Fibroblast of lung (primary cell): ENCODE results near the gene ASTL. TPM values are rescaled to one million over a fixed set of nuclear protein-coding genes. Genes with fewer than 3 reads are reported as not detected.

Source experiments
- DNase-seq, 2 donors: peaks; one replicate each; pipeline versions ENCODE4 v3.0.0 to v3.0.0-alpha.2; 2010; ENCODE audit warnings: low read depth in 2 of 2
- H2AFZ ChIP-seq: 2 replicates; pipeline ENCODE4 v1.5.1; 2012; ENCODE audit warnings: low read length, control low read depth, inconsistent platforms
- H3K27ac ChIP-seq: 2 replicates; pipeline ENCODE4 v1.5.1; 2011; ENCODE audit warnings: low read length, control low read depth; ENCODE audit not compliant: insufficient read depth
- H3K27me3 ChIP-seq: 2 replicates; pipeline ENCODE4 v1.5.1; 2011; ENCODE audit warnings: mild to moderate bottlenecking, low read length; ENCODE audit not compliant: control insufficient read depth, insufficient read depth
- H3K36me3 ChIP-seq: 2 replicates; pipeline ENCODE4 v1.5.1; 2011; ENCODE audit warnings: low read length; ENCODE audit not compliant: control insufficient read depth, insufficient read depth
- H3K4me1 ChIP-seq: 2 replicates; pipeline ENCODE4 v1.5.1; 2011; ENCODE audit warnings: low read length; ENCODE audit not compliant: control insufficient read depth, insufficient read depth; ENCODE audit errors: extremely low read depth
- H3K4me2 ChIP-seq: 2 replicates; pipeline ENCODE4 v1.5.1; 2011; ENCODE audit warnings: low read length, control low read depth; ENCODE audit not compliant: insufficient read depth; ENCODE audit errors: extremely low read depth
- H3K4me3 ChIP-seq, 4 experiments: fragments of 200-600 bp in 1 of 4; sonication (generic) in 1 of 4; replicated peaks in 1 of 4; 2 replicates each; pipeline ENCODE4 v1.5.1; 2011 to 2016; ENCODE audit warnings: low read length in 4 of 4, low read depth in 3 of 4, mild to moderate bottlenecking in 3 of 4, control low read depth in 2 of 4, inconsistent platforms in 1 of 4, mixed read lengths in 1 of 4; ENCODE audit not compliant: insufficient read depth in 1 of 4; ENCODE audit errors: control extremely low read depth in 1 of 4
- H3K79me2 ChIP-seq: 2 replicates; pipeline ENCODE4 v1.5.1; 2012; ENCODE audit warnings: mild to moderate bottlenecking, low read length, inconsistent platforms; ENCODE audit not compliant: control insufficient read depth, insufficient read depth
- H3K9ac ChIP-seq: 2 replicates; pipeline ENCODE4 v1.5.1; 2011; ENCODE audit warnings: mild to moderate bottlenecking, low read length, control low read depth; ENCODE audit not compliant: insufficient read depth
- H3K9me3 ChIP-seq: 2 replicates; pipeline ENCODE4 v1.5.1; 2012; ENCODE audit warnings: low read depth, low read length; ENCODE audit not compliant: control insufficient read depth, insufficient read depth
- H4K20me1 ChIP-seq: 2 replicates; pipeline ENCODE4 v1.5.1; 2011; ENCODE audit warnings: low read length; ENCODE audit not compliant: control insufficient read depth, insufficient read depth; ENCODE audit errors: extremely low read depth
- EZH2 ChIP-seq: IDR thresholded peaks from 2 replicates; pipeline ENCODE4 v1.5.1; 2012; ENCODE audit warnings: low read length, control low read depth, mild to moderate bottlenecking; ENCODE audit errors: missing control alignments
- polyA plus RNA-seq, 2 donors: library from polyadenylated mRNA; depleted of rRNA in 1 of 2; stranded (reverse) in 1 of 2; unstranded in 1 of 2; fragments of >200 nt; gene quantifications; 2 replicates each; pipeline ENCODE4 v1.2.1, GENCODE V29; 2011 to 2012; ENCODE audit warnings: missing spikeins in 1 of 2
- total RNA-seq: library from RNA; depleted of rRNA; stranded (reverse); fragments of >200 nt; gene quantifications from 2 replicates; pipeline ENCODE4 v1.2.1, GENCODE V29; 2014
- TF ChIP-seq, protein P1 (sequence below), 2 donors: IDR thresholded peaks in 1 of 2; conservative IDR thresholded peaks in 1 of 2; 1 replicate in 1 of 2; 2 replicates in 1 of 2; pipeline ENCODE4 v1.5.1; 2011 to 2012; ENCODE audit warnings: low read length in 2 of 2, control low read depth in 1 of 2, inconsistent platforms in 1 of 2, low read depth in 1 of 2, mild to moderate bottlenecking in 1 of 2

The ASTL gene
- total and polyA plus RNA-seq, 2 donors (not counting 1 experiment from before 2014, with no cell fraction given) = not detected

DNA sequence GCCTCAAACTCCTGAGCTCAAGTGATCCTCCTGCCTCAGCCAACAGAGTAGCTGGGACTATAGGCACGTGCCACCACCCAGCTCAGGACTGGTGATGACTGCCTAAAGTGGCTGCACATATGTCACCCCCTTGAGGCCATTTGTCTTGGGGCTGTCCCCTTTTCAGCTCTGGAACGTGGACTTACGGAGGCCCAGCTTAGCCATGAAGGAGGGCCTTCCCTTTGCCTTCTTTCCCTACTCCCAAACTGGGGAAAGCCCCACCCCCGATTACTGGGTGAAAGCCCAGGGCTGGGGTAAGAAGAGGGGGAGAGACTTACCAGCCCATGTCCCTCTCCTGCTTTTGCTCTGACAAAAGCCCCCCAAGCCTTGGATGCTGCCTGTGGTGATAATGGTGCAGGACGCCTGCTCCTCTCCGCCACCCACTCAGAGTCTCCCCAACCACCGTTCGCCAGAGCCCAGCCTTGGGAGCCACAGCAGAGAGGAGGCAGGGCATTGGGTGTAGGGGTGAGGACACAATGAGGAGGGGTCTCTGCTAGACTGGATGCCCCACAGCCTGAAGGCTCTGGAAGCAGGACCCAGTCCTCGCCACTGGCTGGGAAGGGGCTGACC lies 9.4 kb upstream of the ASTL start:
- TF ChIP-seq, protein P1, sequence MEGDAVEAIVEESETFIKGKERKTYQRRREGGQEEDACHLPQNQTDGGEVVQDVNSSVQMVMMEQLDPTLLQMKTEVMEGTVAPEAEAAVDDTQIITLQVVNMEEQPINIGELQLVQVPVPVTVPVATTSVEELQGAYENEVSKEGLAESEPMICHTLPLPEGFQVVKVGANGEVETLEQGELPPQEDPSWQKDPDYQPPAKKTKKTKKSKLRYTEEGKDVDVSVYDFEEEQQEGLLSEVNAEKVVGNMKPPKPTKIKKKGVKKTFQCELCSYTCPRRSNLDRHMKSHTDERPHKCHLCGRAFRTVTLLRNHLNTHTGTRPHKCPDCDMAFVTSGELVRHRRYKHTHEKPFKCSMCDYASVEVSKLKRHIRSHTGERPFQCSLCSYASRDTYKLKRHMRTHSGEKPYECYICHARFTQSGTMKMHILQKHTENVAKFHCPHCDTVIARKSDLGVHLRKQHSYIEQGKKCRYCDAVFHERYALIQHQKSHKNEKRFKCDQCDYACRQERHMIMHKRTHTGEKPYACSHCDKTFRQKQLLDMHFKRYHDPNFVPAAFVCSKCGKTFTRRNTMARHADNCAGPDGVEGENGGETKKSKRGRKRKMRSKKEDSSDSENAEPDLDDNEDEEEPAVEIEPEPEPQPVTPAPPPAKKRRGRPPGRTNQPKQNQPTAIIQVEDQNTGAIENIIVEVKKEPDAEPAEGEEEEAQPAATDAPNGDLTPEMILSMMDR (conservative IDR thresholded peaks at IDR 0.05 in 1 of 2, IDR thresholded peaks at IDR 0.05 in 1 of 2; ENCODE audit: low read depth in 1 of 2, low read length in 2 of 2) = no peak
- no peak for TF ChIP-seq EZH2
- H3K36me3 ChIP-seq = no peaks in the 10 kb centered on the region
- H3K9me3 ChIP-seq = no peaks in the 10 kb centered on the region
- no peak for DNase-seq
- H3K4me1 ChIP-seq = peaks cover 4% of the 10 kb centered on the region
- H3K27me3 ChIP-seq = no peaks in the 10 kb centered on the region
- no peaks in the 10 kb centered on the region for H3K79me2 ChIP-seq
- H3K4me3 ChIP-seq = no peak overlapping the region
- H3K9ac ChIP-seq = no peak overlapping the region
- H2AFZ ChIP-seq = no peak overlapping the region
- H3K4me2 ChIP-seq = no peak overlapping the region
- no peaks in the 10 kb centered on the region for H4K20me1 ChIP-seq
- H3K27ac ChIP-seq = no peak overlapping the region

DNA sequence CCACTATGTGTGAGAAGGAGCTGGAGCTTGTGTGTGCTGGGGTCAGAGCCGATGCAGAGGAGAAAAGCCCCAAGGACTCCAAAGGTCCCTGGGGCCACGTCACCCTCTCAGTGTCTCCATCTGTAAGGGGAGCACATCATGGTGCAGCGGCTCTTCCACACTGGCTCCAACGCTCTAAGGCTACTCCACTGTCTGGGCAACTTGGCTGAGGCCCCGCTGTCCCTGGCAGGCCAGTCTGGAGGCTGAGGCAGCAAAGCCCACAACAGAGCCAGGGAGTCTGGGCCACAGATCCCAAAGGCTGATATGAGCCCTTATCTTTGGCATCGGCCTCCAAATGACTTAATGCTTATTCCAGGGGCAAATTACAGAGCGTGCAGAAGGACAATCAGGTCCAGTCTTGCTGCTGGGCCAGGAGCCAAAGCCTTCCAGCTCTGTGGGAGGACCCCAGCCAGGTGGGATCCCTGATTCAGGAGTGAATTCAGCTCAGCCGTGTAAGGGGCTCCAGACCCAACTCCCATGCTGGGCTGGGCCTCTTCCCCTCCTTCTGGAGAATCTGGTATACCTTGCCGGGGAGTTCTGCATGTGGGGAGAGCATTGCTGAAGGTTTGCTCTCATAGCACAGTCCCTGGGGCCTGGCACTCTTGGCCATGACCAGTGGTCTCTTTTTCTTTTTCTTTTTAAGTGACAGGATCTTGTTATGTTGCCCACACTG lies 8.7 kb upstream of the ASTL start:
- Histone ChIP-seq H2AFZ (no peak overlapping the region), H3K4me1 (peaks cover 4% of the 10 kb centered on the region), H3K36me3 (no peaks in the 10 kb centered on the region), H3K4me3 (no peak overlapping the region), H3K4me2 (no peak overlapping the region), H3K27me3 (no peaks in the 10 kb centered on the region), H3K9ac (no peak overlapping the region), H3K79me2 (no peaks in the 10 kb centered on the region), H3K9me3 (no peaks in the 10 kb centered on the region), H3K27ac (no peak overlapping the region), H4K20me1 (no peaks in the 10 kb centered on the region)
- DNase-seq = peak in 1 of 2 donors; percentile 77
- TF ChIP-seq, protein P1 (conservative IDR thresholded peaks at IDR 0.05 in 1 of 2, IDR thresholded peaks at IDR 0.05 in 1 of 2; ENCODE audit: low read depth in 1 of 2, low read length in 2 of 2) = no peak
- no peak for TF ChIP-seq EZH2

DNA sequence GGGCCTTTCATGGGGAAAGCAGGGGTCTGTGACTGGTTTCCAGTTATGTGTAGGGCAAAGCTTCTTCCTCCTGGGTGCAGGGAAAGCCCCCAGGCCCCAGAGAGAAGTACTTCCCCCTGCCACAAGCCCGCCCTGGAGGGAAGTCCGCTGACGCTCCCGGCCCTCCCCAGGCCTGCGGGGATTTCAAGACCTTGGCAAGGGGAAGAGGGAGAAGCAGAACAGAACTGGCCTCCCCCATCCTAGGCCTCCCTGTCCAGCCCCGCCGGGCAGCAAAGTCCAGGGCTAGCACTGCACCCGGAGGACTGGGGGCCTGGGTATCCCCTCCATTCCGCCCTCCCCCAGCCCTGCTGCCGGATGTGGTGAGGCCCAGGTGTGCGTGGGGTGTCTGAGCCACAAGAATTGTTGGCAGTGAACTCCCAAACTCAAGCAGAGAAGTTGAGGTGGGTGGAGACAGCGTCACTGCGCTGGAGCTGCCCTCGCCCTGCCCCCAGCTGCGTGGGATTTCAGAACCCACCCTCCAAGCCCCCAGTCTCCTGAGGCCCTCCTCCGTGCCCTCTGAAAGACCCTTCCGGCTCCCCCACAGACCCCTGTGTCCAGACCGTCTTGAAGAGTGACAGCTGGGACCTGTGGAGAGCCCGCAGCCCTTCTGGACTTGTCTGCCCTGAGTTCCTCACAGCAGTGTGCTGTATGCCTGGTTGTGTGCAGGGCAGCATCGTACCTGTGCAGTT lies 8.0 kb upstream of the ASTL start:
- Histone ChIP-seq H4K20me1 (no peaks in the 10 kb centered on the region), H3K4me1 (peaks cover 4% of the 10 kb centered on the region), H3K9ac (no peak overlapping the region), H3K36me3 (no peaks in the 10 kb centered on the region), H3K4me3 (no peak overlapping the region), H3K9me3 (no peaks in the 10 kb centered on the region), H3K27me3 (no peaks in the 10 kb centered on the region), H3K27ac (no peak overlapping the region), H3K79me2 (no peaks in the 10 kb centered on the region), H2AFZ (no peak overlapping the region), H3K4me2 (no peak overlapping the region)
- no peak for TF ChIP-seq EZH2
- TF ChIP-seq, protein P1 (conservative IDR thresholded peaks at IDR 0.05 in 1 of 2, IDR thresholded peaks at IDR 0.05 in 1 of 2; ENCODE audit: low read depth in 1 of 2, low read length in 2 of 2) = no peak
- peak in 1 of 2 donors; percentile 77 for DNase-seq
